Glutamatergic neuron (in vitro differentiated cells): ENCODE results near the gene STK25. TPM values are rescaled to one million over a fixed set of nuclear protein-coding genes. Genes with fewer than 3 reads are reported as not detected.
A peak's percentile ranks its signal among the peaks of the same experiment; 100 is the strongest.

ENCODE experiments used
- DNase-seq: peaks from one replicate; pipeline ENCODE4 v3.0.0; 2022
- H3K27ac Mint-ChIP-seq: one replicate; pipeline ENCODE4 v1.8.0; 2020; ENCODE audit warnings: mild to moderate bottlenecking, mixed read lengths, inconsistent platforms; ENCODE audit not compliant: unreplicated experiment
- H3K27me3 Mint-ChIP-seq: one replicate; pipeline ENCODE4 v1.8.0; 2020; ENCODE audit warnings: mild to moderate bottlenecking, moderate library complexity, mixed read lengths, inconsistent platforms; ENCODE audit not compliant: unreplicated experiment
- H3K36me3 Mint-ChIP-seq: one replicate; pipeline ENCODE4 v1.8.0; 2020; ENCODE audit warnings: mild to moderate bottlenecking, mixed read lengths, inconsistent platforms; ENCODE audit not compliant: unreplicated experiment
- H3K4me1 Mint-ChIP-seq: one replicate; pipeline ENCODE4 v1.8.0; 2020; ENCODE audit warnings: mild to moderate bottlenecking, low read depth, mixed read lengths, inconsistent platforms; ENCODE audit not compliant: unreplicated experiment
- H3K4me3 Mint-ChIP-seq: one replicate; pipeline ENCODE4 v1.8.0; 2020; ENCODE audit warnings: mild to moderate bottlenecking, mixed read lengths, inconsistent platforms; ENCODE audit not compliant: unreplicated experiment
- H3K9me3 Mint-ChIP-seq: one replicate; pipeline ENCODE4 v1.8.0; 2020; ENCODE audit warnings: mild to moderate bottlenecking, moderate library complexity, mixed read lengths, inconsistent platforms; ENCODE audit not compliant: unreplicated experiment
- CTCF ChIP-seq: fragments of 200-600 bp; sonication (generic); IDR thresholded peaks from one replicate; pipeline ENCODE4 v1.5.0; 2021; ENCODE audit not compliant: partially characterized antibody, unreplicated experiment
- total RNA-seq: library from RNA; stranded (reverse); fragmentation: NEBNext Ultra II Directional; extraction: Animal tissue kit (Norgen Biotek cat#: 25700); gene quantifications from one replicate; pipeline ENCODE4 v1.2.1, GENCODE V29; 2021; ENCODE audit not compliant: unreplicated experiment

STK25 gene
- total RNA-seq, 1 donor from 2014 or later: 347 TPM

- no peaks in the 10 kb centered on the region for H3K27me3 Mint-ChIP-seq
- H3K27ac Mint-ChIP-seq: no peak overlapping the region
- peaks cover 2% of the 10 kb centered on the region for H3K9me3 Mint-ChIP-seq
- H3K4me1 Mint-ChIP-seq: peaks cover 2% of the 10 kb centered on the region
- TF ChIP-seq CTCF: no peak
- no peak for DNase-seq
- H3K36me3 Mint-ChIP-seq: no peaks in the 10 kb centered on the region
- no peak overlapping the region for H3K4me3 Mint-ChIP-seq
These were observed 8.2 kb upstream of the STK25 start for GRCh38 chr2:241516520-241516965.

GRCh38 chr2:241514986-241515737 is 6.8 kb upstream of the STK25 start:
- peaks cover 2% of the 10 kb centered on the region for H3K4me1 Mint-ChIP-seq
- no peaks in the 10 kb centered on the region for H3K36me3 Mint-ChIP-seq
- no peak overlapping the region for H3K27ac Mint-ChIP-seq
- no peak overlapping the region for H3K4me3 Mint-ChIP-seq
- H3K27me3 Mint-ChIP-seq: no peaks in the 10 kb centered on the region
- no peak for DNase-seq
- peaks cover 4% of the 10 kb centered on the region for H3K9me3 Mint-ChIP-seq
- TF ChIP-seq CTCF: no peak

- no peaks in the 10 kb centered on the region for H3K36me3 Mint-ChIP-seq
- peaks cover 6% of the 10 kb centered on the region for H3K9me3 Mint-ChIP-seq
- H3K27ac Mint-ChIP-seq: no peak overlapping the region
- TF ChIP-seq CTCF: no peak
- peaks cover under 1% of the 10 kb centered on the region for H3K27me3 Mint-ChIP-seq
- no peaks in the 10 kb centered on the region for H3K4me1 Mint-ChIP-seq
- no peak overlapping the region for H3K4me3 Mint-ChIP-seq
- DNase-seq: no peak
These were observed 6.2 kb upstream of the STK25 start for GRCh38 chr2:241514553-241514952.

- no peak overlapping the region for H3K4me3 Mint-ChIP-seq
- H3K27ac Mint-ChIP-seq: no peak overlapping the region
- H3K36me3 Mint-ChIP-seq: no peaks in the 10 kb centered on the region
- H3K4me1 Mint-ChIP-seq: peaks cover 5% of the 10 kb centered on the region
- H3K27me3 Mint-ChIP-seq: peaks cover 3% of the 10 kb centered on the region
- H3K9me3 Mint-ChIP-seq: peaks cover 8% of the 10 kb centered on the region
- DNase-seq: no peak
- TF ChIP-seq CTCF: no peak
These were observed 2.8 kb upstream of the STK25 start for GRCh38 chr2:241511091-241511741.

- Mint-ChIP-seq H3K27me3 (peaks cover 4% of the 10 kb centered on the region), H3K27ac (peak overlapping the region; percentile 13), H3K4me3 (peak overlapping the region; percentile 86), H3K36me3 (no peaks in the 10 kb centered on the region), H3K9me3 (peaks cover 17% of the 10 kb centered on the region), H3K4me1 (peaks cover 16% of the 10 kb centered on the region)
- no peak for TF ChIP-seq CTCF
- DNase-seq: no peak
These were observed 886 bp upstream of the STK25 start for GRCh38 chr2:241509155-241509784.
